Measurements from ENCODE around the gene DCST1. TPM values are rescaled to one million over a fixed set of nuclear protein-coding genes. Genes with fewer than 3 reads are reported as not detected.
A peak's percentile ranks its signal among the peaks of the same experiment; 100 is the strongest.

The DCST1 gene
- total RNA-seq, 1 experiment from 2014 or later, result not detected

- TF ChIP-seq CTCF (conservative IDR thresholded peaks at IDR 0.05; ENCODE audit: low read depth, low read length) (peak; percentile 99), EZH2 (IDR thresholded peaks at IDR 0.05; ENCODE audit: borderline replicate concordance, low read depth, low read length, poor library complexity, severe bottlenecking) (no peak)
- BruUV-seq (replicated peaks), result no TSS peak
- Histone ChIP-seq H3K4me1 (ENCODE audit: insufficient read depth, low read length, poor library complexity, severe bottlenecking) (peaks cover 7% of the 10 kb centered on the region), H3K9me3 (ENCODE audit: low read depth, low read length, poor library complexity, severe bottlenecking) (no peaks in the 10 kb centered on the region), H3K4me3 (ENCODE audit: low read depth, low read length, poor library complexity, severe bottlenecking) (no peak overlapping the region), H3K27ac (ENCODE audit: low read depth, low read length, poor library complexity, severe bottlenecking) (no peak overlapping the region), H3K36me3 (ENCODE audit: insufficient read depth, low read length, poor library complexity, severe bottlenecking) (no peaks in the 10 kb centered on the region), H3K27me3 (replicated peaks; ENCODE audit: insufficient read depth, low read depth, low read length, poor library complexity) (no peaks in the 10 kb centered on the region)
- intact Hi-C loops (cut with micrococcal nuclease; ENCODE audit: unreplicated experiment), result loop anchor here (1.0 to 5.0 kb wide), 2 partner anchors 36 to 77 kb away; partner anchors contain the start of gene EFNA1
- DNase-seq (ENCODE audit: low spot score), result peak; percentile 91
- CTCF ChIA-PET, result interaction anchor here (0.5 to 4.1 kb wide), 16 partner anchors 10 to 557 kb away, joined by 3 to 89 read pairs (median 6); partner anchors contain the start of genes KRTCAP2, TRIM46 and UBE2Q1
- POLR2A ChIA-PET (ENCODE audit: low non-redundant PET), result interaction anchor here (0.6 kb wide), 2 partner anchors 26 to 63 kb away, joined by 4 to 6 read pairs; no protein-coding TSS in a partner anchor
These were observed 57.7 kb downstream of the DCST1 start for GRCh38 chr1:155091071-155092051.

- Histone ChIP-seq H3K9me3 (ENCODE audit: low read depth, low read length, poor library complexity, severe bottlenecking) (no peaks in the 10 kb centered on the region), H3K4me3 (ENCODE audit: low read depth, low read length, poor library complexity, severe bottlenecking) (no peak overlapping the region), H3K27ac (ENCODE audit: low read depth, low read length, poor library complexity, severe bottlenecking) (no peak overlapping the region), H3K36me3 (ENCODE audit: insufficient read depth, low read length, poor library complexity, severe bottlenecking) (no peaks in the 10 kb centered on the region), H3K27me3 (replicated peaks; ENCODE audit: insufficient read depth, low read depth, low read length, poor library complexity) (no peaks in the 10 kb centered on the region), H3K4me1 (ENCODE audit: insufficient read depth, low read length, poor library complexity, severe bottlenecking) (peaks cover 7% of the 10 kb centered on the region)
- TF ChIP-seq EZH2 (IDR thresholded peaks at IDR 0.05; ENCODE audit: borderline replicate concordance, low read depth, low read length, poor library complexity, severe bottlenecking), result no peak
- TF ChIP-seq CTCF (conservative IDR thresholded peaks at IDR 0.05; ENCODE audit: low read depth, low read length), result no peak
- ChIA-PET CTCF (interaction anchor here (1.0 to 4.1 kb wide), 10 partner anchors 11 to 148 kb away, joined by 3 to 89 read pairs (median 6); partner anchors contain the start of genes KRTCAP2 and TRIM46), POLR2A (ENCODE audit: low non-redundant PET) (no interaction called here)
- BruUV-seq (replicated peaks), result no TSS peak
- no peak for DNase-seq (ENCODE audit: low spot score)
- intact Hi-C loops (cut with micrococcal nuclease; ENCODE audit: unreplicated experiment), result loop anchor here (5.0 kb wide), 1 partner anchor 35 kb away; the partner anchor contains the start of gene EFNA1
These were observed 58.5 kb downstream of the DCST1 start for GRCh38 chr1:155092131-155092530.

GRCh38 chr1:155092641-155093040, 59.0 kb downstream of the DCST1 start:
- no peaks in the 10 kb centered on the region for H3K27me3 ChIP-seq (replicated peaks; ENCODE audit: insufficient read depth, low read depth, low read length, poor library complexity)
- BruUV-seq (replicated peaks), result no TSS peak
- no peak overlapping the region for H3K27ac ChIP-seq (ENCODE audit: low read depth, low read length, poor library complexity, severe bottlenecking)
- no peak for TF ChIP-seq EZH2 (IDR thresholded peaks at IDR 0.05; ENCODE audit: borderline replicate concordance, low read depth, low read length, poor library complexity, severe bottlenecking)
- no peak for TF ChIP-seq CTCF (conservative IDR thresholded peaks at IDR 0.05; ENCODE audit: low read depth, low read length)
- H3K4me3 ChIP-seq (ENCODE audit: low read depth, low read length, poor library complexity, severe bottlenecking), result no peak overlapping the region
- ChIA-PET CTCF (interaction anchor here (1.0 kb wide), 1 partner anchor 76 kb away, joined by 4 read pairs; no protein-coding TSS in a partner anchor), POLR2A (ENCODE audit: low non-redundant PET) (no interaction called here)
- no peaks in the 10 kb centered on the region for H3K9me3 ChIP-seq (ENCODE audit: low read depth, low read length, poor library complexity, severe bottlenecking)
- no peaks in the 10 kb centered on the region for H3K36me3 ChIP-seq (ENCODE audit: insufficient read depth, low read length, poor library complexity, severe bottlenecking)
- intact Hi-C loops (cut with micrococcal nuclease; ENCODE audit: unreplicated experiment), result loop anchor here (5.0 kb wide), 1 partner anchor 35 kb away; the partner anchor contains the start of gene EFNA1
- H3K4me1 ChIP-seq (ENCODE audit: insufficient read depth, low read length, poor library complexity, severe bottlenecking), result peaks cover 7% of the 10 kb centered on the region
- no peak for DNase-seq (ENCODE audit: low spot score)
